HEK293T (cell line): ENCODE results near the gene ADAMTS19.

Experiments
- CTCF ChIA-PET: fragments of 350-600 bp; formaldehyde crosslinking; extraction: SDS; loops from one replicate; lab custom pipeline; 2021; ENCODE audit warnings: antibody characterized with exemption, inconsistent platforms; lab: Yijun Ruan, JAX
- POLR2A ChIA-PET: fragments of 350-600 bp; formaldehyde crosslinking; extraction: SDS; loops from one replicate; lab custom pipeline; 2020; ENCODE audit warnings: antibody characterized with exemption, inconsistent platforms; lab: Yijun Ruan, JAX
- DNase-seq: peaks from one replicate; pipeline ENCODE4 v3.0.0; 2012; ENCODE audit warnings: mixed read lengths; ENCODE audit errors: extremely low spot score
- ARNT ChIP-seq: fragments of 450-650 bp; IDR thresholded peaks from 2 replicates; pipeline ENCODE4 v1.6.1; 2017; ENCODE audit warnings: mild to moderate bottlenecking
- BHLHE40 ChIP-seq: fragments of 450-650 bp; IDR thresholded peaks from 2 replicates; pipeline ENCODE4 v1.6.1; 2016; ENCODE audit warnings: mild to moderate bottlenecking, moderate library complexity, borderline replicate concordance
- CTBP1 ChIP-seq: fragments of 450-650 bp; IDR thresholded peaks from 2 replicates; pipeline ENCODE4 v1.6.1; 2016; ENCODE audit warnings: borderline replicate concordance
- ELF4 ChIP-seq: fragments of 450-650 bp; IDR thresholded peaks from 2 replicates; pipeline ENCODE4 v1.6.1; 2017; ENCODE audit warnings: antibody characterized with exemption
- FOXA1 ChIP-seq: fragments of 450-650 bp; IDR thresholded peaks from 2 replicates; pipeline ENCODE4 v1.6.1; 2016; ENCODE audit warnings: mild to moderate bottlenecking
- FOXK2 ChIP-seq: fragments of 450-650 bp; IDR thresholded peaks from 2 replicates; pipeline ENCODE4 v1.6.1; 2016; ENCODE audit warnings: mild to moderate bottlenecking
- FOXM1 ChIP-seq: fragments of 450-650 bp; IDR thresholded peaks from 2 replicates; pipeline ENCODE4 v1.6.1; 2017; ENCODE audit warnings: mild to moderate bottlenecking, borderline replicate concordance
- HDGF ChIP-seq: fragments of 450-650 bp; IDR thresholded peaks from 2 replicates; pipeline ENCODE4 v1.6.1; 2017; ENCODE audit warnings: antibody characterized with exemption, borderline replicate concordance
- L3MBTL2 ChIP-seq: fragments of 450-650 bp; conservative IDR thresholded peaks from 2 replicates; pipeline ENCODE4 v1.6.1; 2016; ENCODE audit warnings: mild to moderate bottlenecking
- LEF1 ChIP-seq: fragments of 450-650 bp; IDR thresholded peaks from 2 replicates; pipeline ENCODE4 v1.6.1; 2017; ENCODE audit warnings: mild to moderate bottlenecking, borderline replicate concordance
- NFRKB ChIP-seq: fragments of 450-650 bp; IDR thresholded peaks from 2 replicates; pipeline ENCODE4 v1.6.1; 2016; ENCODE audit warnings: mild to moderate bottlenecking, moderate library complexity
- SP1 ChIP-seq: fragments of 450-650 bp; IDR thresholded peaks from 2 replicates; pipeline ENCODE4 v1.6.1; 2017
- SUZ12 ChIP-seq: fragments of 450-650 bp; IDR thresholded peaks from 2 replicates; pipeline ENCODE4 v1.6.1; 2016; ENCODE audit warnings: mild to moderate bottlenecking
- TARDBP ChIP-seq: fragments of 450-650 bp; IDR thresholded peaks from 2 replicates; pipeline ENCODE4 v1.6.1; 2016
- ZNF384 ChIP-seq: fragments of 450-650 bp; IDR thresholded peaks from 2 replicates; pipeline ENCODE4 v1.6.1; 2016
- TF ChIP-seq, protein P1 (sequence below): fragments of 450-650 bp; IDR thresholded peaks from 2 replicates; pipeline ENCODE4 v1.6.1; 2016

ADAMTS19 gene

DNA sequence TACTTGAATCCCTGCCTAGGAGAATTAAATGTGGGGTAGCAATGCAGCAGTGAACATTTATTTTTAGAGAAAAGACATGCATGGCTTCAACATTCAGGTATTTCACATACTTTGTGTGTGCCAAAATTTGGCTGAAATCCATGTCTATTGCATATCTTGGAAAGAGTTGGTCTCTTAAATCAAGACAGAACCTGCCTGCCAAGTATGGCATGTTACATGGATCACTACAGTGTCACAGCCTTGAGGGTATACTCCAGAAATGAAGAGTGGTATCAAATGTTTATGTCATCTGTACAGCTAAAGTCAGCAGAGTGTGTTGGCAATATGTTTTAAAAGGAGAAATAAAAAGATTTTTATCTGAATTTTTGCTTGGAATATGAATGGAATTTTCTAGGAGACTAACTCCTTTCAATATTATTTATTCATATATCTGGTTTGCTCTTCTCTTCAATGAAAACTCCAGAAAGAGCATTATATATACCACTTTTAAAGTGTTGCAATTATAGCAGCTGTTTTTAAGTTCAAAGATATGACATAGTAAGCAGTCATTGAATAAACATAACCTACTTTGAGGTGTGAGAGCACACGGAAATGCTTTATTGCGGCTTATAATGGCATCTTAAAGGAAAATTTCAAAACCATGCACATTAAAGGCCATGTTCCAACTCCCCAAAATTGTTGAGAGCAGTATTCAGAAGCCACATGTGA, 192.4 kb downstream of the ADAMTS19 start:
- TF ChIP-seq CTBP1 (no peak), FOXA1 (no peak), L3MBTL2 (no peak), BHLHE40 (no peak), SUZ12 (no peak), FOXK2 (no peak), NFRKB (no peak), HDGF (no peak), TARDBP (no peak), FOXM1 (no peak)
- ChIA-PET POLR2A (no interaction called here), CTCF (interaction anchor here (0.9 kb wide), 1 partner anchor 12 kb away, joined by 3 read pairs; no protein-coding TSS in a partner anchor)
- DNase-seq, result no peak

DNA sequence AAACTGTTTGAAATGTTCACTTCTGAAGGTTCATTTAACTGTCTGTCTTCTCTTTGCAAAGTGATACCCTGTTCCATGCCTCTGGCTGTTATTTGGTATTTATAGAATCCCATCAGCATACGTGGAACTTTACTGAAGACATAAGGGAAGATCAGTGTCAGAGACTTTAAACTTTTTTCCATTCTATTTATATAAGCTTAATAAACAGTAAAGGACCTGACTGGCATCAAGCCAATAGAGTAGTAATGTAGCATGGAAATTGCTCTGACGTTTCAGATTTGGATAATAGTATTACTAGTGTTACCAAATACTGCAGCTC, 192.9 kb downstream of the ADAMTS19 start:
- CTCF ChIA-PET, result interaction anchor here (0.9 kb wide), 1 partner anchor 11 kb away, joined by 3 read pairs; no protein-coding TSS in a partner anchor
- POLR2A ChIA-PET, result no interaction called here
- no peak for DNase-seq
- no peak for TF ChIP-seq NFRKB
- TF ChIP-seq TARDBP, result no peak
- TF ChIP-seq HDGF, result no peak
- no peak for TF ChIP-seq FOXA1
- TF ChIP-seq SP1, result no peak
- no peak for TF ChIP-seq FOXK2
- TF ChIP-seq ARNT, result no peak
- no peak for TF ChIP-seq ELF4
- no peak for TF ChIP-seq L3MBTL2
- TF ChIP-seq ZNF384, result no peak
- no peak for TF ChIP-seq FOXM1
- TF ChIP-seq BHLHE40, result no peak
- no peak for TF ChIP-seq CTBP1
- TF ChIP-seq, protein P1, sequence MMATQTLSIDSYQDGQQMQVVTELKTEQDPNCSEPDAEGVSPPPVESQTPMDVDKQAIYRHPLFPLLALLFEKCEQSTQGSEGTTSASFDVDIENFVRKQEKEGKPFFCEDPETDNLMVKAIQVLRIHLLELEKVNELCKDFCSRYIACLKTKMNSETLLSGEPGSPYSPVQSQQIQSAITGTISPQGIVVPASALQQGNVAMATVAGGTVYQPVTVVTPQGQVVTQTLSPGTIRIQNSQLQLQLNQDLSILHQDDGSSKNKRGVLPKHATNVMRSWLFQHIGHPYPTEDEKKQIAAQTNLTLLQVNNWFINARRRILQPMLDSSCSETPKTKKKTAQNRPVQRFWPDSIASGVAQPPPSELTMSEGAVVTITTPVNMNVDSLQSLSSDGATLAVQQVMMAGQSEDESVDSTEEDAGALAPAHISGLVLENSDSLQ, result no peak

DNA sequence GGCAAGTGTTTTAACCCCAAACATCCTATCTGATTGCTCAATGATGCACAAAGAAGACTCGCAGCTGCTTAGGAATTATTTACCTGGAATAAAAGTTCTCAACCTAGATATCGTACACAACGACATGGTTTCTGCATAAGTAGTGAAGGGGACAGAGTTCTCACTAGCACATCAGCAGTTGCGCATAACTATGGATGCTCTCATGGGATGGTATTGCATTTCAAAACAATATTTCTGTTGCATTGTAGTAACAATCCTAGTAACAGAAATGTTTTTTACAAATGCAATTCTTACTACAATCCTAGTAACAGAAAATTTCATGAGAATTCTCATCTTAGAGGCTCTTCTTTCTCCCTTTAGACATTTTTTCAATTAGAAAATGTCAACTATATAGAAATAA, 193.3 kb downstream of the ADAMTS19 start:
- ChIA-PET POLR2A (no interaction called here), CTCF (interaction anchor here (0.9 kb wide), 1 partner anchor 11 kb away, joined by 3 read pairs; no protein-coding TSS in a partner anchor)
- DNase-seq, result no peak
- TF ChIP-seq LEF1 (no peak), L3MBTL2 (no peak), ZNF384 (no peak), ARNT (no peak), SP1 (no peak), BHLHE40 (no peak), ELF4 (no peak), NFRKB (no peak), HDGF (no peak)

DNA sequence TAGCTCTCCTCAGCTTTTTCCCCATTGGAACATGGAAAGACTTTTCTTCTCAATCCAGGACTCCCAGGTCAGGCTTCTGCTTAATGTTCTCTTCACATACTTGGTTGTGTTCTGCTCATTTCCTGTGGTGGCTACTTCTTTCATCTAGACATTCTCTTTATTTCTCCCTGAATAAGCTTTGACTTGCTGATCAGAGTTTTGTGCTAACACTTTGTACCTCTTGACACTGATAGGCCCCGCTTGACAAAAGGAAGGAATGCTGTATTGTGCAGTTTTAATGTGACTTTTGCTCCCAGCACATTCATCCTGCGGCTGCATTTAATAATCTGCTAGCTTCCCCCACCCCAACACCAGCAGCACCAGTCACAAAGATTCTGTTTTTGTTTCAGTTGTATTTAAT, 196.9 kb downstream of the ADAMTS19 start:
- CTCF ChIA-PET, result no interaction called here
- TF ChIP-seq LEF1, result no peak
- TF ChIP-seq L3MBTL2, result no peak
- no peak for TF ChIP-seq ZNF384
- TF ChIP-seq, protein P1, result no peak
- no peak for TF ChIP-seq NFRKB
- no peak for TF ChIP-seq FOXM1
- POLR2A ChIA-PET, result no interaction called here
- no peak for DNase-seq

DNA sequence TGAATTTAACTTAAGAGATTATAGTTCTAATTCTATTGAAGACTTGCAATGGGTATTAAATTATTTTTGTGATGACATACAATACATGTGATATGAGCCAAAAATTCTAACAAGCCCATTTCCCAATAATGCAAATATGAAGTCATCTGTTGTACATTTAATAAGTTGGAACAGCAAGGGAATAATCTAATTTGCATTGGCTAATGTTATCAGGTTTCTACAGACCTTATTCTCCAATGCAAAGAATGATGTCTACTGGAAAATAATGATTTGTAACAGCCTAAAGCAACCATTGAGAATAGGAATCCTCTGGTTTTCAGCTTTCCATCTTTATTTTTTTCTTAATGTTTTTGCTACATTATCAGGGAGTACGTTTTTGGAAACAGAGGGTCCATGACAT, 198.7 kb downstream of the ADAMTS19 start:
- CTCF ChIA-PET, result no interaction called here

More for the DNA sequence above, 198.7 kb downstream of the ADAMTS19 start:
- POLR2A ChIA-PET, result no interaction called here
- TF ChIP-seq BHLHE40, result no peak
- TF ChIP-seq ZNF384, result no peak
- no peak for TF ChIP-seq L3MBTL2
- TF ChIP-seq SP1, result no peak
- TF ChIP-seq LEF1, result no peak
- no peak for TF ChIP-seq HDGF
- no peak for TF ChIP-seq TARDBP
- no peak for TF ChIP-seq FOXA1
- no peak for TF ChIP-seq CTBP1
- no peak for TF ChIP-seq FOXM1
- no peak for TF ChIP-seq ARNT
- TF ChIP-seq, protein P1, result no peak
- TF ChIP-seq SUZ12, result no peak
- DNase-seq, result no peak
